ENCODE data around the gene ZBTB8OS.
"Not testable (repeated sequence)": the region's sequence is repeated elsewhere in the genome, so short reads cannot be mapped to it uniquely, and the experiment has no call there.

The ZBTB8OS gene

DNA sequence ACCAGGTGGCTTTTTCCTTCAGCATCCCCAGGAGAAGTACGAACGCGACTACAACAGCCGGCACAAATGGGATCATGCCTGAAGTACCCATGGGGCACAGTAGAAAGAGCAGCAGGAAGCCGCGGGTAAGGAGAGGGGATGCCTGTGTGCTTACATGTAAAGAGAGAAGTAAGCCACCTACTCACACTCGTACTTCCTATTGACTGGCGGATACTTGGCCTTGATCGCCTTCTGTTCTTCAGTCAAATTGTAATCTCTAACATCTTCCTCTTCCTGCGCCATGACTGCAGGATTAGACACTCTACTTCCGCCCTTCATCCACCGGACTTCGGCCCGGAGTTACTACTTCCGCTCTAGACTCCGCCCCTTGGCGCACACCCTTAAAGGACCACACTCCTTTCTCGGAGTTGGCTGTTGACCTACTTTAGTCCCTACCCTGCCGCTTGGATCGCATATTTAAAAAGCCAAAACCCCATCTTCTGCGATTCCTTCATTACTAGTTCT, at the start of gene ZBTB8OS:
Gene ZBTB8OS (minus strand): TSS at position 303 of the 504 bp plus-strand sequence. CDS start 21 bp downstream, at position 282.
- peak; percentile 88 for DNase-seq

GRCh38 chr1:32696996-32697395, 46.6 kb upstream of the ZBTB8OS start:
- DNase-seq = not testable (repeated sequence)

- DNase-seq = no peak
Observed at GRCh38 chr1:32696041-32696440, 45.7 kb upstream of the ZBTB8OS start.

GRCh38 chr1:32695098-32695904, 45.0 kb upstream of the ZBTB8OS start:
- DNase-seq = no peak

DNA sequence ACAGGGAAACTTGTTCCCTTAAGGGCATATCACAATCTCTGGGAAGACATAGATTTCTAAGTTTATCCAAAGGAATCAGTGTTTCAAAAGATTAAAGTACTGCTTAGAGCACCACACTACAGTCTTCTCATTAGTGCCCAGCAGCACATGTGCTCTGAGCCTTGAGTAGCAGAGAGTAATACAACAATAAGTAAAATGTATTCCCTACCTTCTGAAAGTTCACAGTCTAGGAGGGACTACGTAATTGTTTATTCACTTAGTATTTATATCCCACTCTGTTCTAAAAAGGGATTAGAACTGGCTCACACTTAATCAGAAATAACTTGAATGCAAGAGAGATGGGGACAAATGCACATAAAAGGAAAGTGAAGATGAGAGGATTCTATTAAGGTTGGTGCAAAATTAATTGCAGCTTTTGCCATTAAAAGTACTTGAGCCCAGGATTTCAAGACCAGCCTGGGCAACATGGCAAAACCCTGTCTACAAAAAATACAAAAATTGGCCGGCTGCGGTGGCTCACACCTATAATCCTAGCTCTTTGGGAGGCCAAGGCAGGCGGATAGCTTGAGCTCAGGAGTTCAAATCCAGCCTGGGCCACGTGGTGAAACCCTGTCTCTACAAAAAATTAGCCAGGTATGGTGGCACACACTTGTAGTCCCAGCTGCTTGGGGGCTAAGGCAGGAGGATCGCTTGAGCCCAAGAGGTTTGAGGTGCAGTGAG, 43.3 kb upstream of the ZBTB8OS start:
- DNase-seq = no peak

- no peak for DNase-seq
Observed at GRCh38 chr1:32686387-32686786, 36.0 kb upstream of the ZBTB8OS start.

DNA sequence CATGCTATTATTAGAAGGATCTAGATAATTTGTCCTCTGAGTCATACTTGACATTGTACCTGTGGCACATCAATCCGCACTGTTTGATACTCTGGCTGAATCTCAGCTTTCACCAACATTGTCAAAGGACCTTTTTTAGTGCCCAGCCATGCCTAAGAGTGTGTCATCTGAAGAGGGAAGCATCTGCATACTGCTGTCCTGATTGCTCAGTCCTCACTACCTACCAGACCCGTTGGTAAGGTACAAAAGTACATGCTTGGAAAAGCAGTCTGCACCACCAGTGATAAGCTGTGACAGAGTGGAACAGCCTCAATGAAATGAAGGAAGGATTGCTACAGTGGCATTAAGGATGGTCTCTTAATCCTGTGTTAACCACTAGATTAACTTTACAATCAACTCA, 35.1 kb upstream of the ZBTB8OS start:
- no peak for DNase-seq

DNA sequence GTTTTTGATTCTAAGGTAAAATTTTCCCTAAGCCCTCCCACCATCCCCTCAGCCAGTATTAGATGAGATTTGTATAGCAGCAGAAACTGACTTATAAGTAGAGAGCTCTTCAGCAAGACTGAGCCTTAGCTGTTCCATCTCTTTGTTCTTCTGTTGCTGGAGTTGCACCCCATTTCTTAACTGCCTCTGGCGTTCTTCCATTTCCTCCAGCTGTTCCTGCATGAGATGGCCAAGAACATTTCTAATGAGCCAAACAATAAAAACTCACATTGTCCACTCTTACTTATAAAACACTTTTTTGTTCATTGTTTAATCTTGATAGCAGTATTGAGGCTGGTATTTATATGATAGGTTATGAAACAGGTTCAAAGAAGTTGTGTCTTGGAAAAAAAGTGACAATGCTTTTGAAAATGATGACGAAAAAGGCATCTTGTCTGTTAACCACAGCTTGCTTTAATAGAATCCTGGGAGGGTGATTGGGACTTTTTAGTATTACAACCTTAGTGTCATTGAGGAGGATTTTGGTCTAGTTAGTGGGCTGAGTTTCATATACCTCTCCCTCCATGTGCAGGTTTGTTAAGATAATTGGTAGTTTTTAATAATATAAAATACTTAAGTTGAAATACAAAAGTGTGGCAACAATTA, 33.9 kb upstream of the ZBTB8OS start:
- no peak for DNase-seq

DNA sequence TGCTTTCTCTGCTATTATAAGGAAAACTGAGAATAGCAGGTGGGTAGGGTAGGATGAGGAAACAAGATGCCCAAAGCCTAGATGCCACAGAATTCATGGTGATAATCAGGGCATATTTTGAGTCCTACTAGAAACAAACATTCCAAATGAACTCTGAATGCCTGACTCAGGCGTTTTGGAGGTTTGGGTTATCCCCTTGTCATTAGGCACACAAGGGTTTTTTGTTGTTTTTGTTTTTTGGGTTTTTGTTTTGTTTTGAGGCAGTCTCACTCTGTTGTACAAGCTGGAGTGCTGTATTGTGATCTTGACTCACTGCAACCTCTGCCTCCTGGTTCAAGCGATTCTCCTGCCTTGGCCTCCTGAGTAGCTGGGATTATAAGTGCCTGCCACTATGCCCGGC, 33.0 kb upstream of the ZBTB8OS start:
- no peak for DNase-seq

DNA sequence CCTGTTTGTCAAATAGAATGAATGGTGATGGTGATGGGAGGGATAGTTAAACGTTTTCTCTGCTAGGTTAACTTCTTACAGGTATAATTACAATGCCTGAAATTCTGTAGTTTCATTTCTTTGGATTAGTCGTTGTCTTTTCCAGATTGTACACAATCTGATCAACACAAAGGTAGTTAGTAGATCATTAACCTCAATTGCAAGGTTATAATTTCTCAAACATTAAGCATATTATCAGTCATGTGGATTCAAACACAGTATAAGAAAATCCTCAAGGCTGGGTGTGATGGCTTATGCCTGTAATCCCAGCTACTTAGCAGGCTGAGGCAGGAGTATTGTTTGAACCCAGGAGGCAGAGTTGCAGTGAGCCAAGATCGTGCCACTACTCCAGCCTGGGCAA, 31.6 kb upstream of the ZBTB8OS start:
- DNase-seq = no peak

DNA sequence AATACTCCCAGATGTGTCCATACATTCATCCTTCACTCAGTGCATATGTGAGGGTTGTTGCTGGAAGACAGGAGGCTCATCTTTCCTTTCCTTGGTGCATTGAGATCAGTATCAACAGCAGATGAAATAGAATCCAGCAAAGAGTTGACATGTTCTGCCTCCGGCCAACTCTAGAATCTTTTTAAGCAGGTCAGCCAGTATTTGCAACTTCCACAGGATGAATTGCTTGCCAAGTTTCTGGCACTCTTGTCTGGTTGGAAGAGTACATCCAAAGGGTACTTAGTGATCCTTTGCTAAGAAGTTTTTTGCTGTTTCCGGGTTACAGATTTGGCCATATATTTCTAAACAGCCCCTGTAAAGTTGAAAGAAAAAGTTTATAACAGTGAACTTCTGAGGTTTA, 31.2 kb upstream of the ZBTB8OS start:
- DNase-seq = no peak

- no peak for DNase-seq
Observed at GRCh38 chr1:32680642-32681041, 30.3 kb upstream of the ZBTB8OS start.

- DNase-seq = not testable (repeated sequence)
Observed at GRCh38 chr1:32679993-32680392, 29.6 kb upstream of the ZBTB8OS start.

DNA sequence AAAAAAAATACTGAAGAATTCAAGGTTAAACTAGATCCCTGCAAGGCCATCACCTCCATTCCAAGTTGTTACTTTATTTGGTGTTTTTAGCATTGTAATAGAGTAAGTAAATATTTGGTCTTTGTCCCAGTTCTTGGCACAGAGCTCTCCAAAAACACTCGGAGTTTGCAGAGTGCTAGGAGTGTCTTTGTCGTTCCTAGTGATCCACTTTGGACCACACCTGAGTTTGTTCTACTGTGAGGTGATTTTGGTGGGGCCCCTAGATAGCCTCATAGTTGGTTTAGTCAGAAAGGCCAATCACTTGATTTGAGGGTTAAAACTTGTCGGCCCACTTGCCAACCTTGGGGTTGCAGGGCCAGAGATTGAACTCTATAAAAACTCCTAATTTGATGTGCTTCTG, 26.6 kb upstream of the ZBTB8OS start:
- no peak for DNase-seq

DNA sequence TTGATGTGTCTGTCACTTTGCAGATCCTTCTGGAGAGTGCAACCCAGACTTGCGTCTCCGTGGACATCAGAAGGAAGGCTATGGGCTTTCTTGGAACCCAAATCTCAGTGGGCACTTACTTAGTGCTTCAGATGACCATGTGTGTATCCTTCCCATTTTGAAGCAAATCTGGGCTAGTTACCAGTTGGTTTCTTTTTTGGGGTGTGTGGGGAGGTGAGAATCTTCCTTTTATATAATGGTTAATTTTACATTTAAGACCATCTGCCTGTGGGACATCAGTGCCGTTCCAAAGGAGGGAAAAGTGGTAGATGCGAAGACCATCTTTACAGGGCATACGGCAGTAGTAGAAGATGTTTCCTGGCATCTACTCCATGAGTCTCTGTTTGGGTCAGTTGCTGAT, 18.4 kb upstream of the ZBTB8OS start:
- DNase-seq = not testable (repeated sequence)

DNA sequence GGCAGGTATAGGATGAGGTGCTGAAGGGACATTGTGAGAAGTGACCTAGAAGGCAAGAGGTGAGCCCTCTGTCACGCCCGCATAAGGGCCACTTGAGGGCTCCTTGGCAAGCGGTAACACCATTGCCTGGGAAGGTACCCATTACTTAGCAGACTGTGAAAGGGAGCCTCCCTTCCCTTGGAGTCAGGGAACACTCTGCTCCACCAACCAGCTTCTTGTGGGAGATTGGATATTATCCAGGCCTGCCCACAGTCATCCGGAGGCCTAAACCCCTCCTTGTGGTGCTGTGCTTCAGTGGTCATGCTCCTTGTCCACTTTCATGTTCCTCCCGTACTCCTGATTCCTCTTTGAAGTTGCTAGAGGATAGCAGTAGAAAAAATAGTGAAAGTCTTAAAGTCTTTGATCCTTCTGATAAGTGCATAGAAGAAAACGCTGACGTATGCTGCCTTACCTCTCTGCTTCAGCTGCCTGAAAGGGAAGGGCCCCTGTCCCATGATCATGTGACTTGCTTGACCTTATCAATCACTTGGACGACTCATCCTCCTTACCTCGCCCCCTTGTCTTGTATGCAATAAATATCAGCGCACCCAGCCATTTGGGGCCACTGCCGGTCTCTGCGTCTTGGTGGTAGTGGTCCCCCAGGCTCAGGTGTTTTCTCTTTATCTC, 16.7 kb upstream of the ZBTB8OS start:
- no peak for DNase-seq

DNA sequence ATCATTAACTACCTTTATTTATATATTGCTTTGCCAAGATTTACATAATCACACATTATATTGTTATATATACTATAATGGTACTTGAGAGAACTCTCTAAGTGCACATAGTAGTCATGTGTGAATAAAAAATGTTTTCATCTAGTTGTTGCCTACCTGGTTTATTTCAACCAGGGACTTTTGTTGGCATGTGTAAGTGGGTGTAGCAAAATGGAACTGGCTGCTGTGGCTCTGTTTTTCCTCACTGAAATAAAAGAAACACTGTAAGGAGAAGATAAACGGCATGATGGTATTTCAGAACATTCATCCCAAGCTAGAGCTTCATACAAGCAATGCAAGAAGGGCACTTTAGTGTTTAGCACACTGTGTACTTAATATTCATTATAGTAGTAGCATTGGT, 15.6 kb upstream of the ZBTB8OS start:
- no peak for DNase-seq

DNA sequence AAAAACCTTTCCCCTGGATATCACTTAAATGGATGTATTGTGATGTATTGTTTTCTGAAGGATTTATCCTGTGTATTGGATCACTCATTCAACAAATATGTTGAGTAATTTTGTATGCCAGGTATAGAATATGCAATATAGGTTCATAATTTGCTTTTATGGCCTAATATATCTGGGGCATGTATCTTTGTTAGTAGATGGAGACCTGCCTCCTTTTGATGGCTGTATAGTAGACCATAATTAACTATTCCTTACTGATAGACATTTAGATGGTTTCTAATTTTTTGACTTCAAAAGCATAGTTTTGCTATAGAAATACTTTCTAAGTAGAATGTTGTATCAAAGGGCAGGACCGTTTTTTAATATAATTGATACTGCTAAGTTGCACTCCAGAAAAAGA, 9.2 kb upstream of the ZBTB8OS start:
- DNase-seq = no peak

DNA sequence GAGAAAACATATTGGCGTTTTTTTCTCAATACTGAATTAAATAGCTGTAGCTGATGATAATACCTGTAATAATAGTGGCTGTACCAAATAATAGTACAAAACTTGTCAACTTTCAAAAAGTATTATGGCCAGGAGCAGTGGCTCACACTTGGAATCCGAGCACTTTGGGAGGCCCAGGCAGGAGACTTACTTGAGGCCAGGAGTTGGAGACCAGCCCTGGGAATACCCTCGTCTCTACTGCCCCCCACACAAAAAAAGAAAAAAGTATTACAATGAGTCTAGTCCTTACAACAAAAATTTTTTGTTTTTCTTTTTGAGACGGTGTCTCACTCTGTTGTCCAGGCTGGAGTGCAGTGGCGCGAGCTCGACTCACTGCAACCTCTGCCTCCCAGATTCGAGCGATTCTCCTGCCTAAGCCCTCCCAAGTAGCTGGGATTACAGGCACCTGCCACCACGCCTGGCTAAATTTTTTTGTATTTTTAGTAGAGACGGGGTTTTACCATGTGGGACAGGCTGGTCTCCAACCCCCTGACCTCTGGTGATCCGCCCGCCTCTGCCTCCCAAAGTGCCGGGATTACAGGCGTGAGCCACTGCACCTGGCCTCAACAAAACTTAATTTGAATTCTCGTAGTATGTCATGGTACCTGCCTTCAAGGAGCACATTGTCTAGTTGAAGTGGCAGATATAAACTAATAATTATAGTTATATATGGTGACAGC, 2.1 kb upstream of the ZBTB8OS start:
- DNase-seq = no peak

DNA sequence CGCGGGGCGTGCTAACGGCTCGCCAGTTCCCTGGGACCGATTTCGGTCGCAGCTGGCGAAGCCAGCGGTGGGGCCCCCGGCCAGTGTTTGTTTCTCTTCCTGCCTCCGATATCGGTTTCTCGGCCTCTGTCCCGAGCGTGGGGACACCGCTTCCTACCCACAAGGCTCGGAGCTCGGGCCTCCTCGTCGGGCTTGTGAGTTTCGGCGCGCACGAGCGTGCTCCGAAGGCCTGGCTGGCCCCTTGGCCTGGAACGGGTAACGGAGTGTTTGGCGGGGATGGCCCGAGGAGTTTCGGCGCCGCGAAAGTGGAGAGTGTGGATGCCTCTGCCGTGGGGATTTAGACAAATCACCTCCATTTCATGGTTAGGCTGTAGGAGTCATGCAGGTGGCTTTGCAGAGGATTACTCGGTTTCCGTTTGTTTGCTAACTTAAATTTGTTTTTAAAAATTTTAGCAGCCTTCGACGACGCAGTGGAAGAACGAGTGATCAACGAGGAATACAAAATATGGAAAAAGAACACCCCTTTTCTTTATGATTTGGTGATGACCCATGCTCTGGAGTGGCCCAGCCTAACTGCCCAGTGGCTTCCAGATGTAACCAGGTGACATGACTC, 1.2 kb upstream of the ZBTB8OS start:
- DNase-seq = no peak

DNA sequence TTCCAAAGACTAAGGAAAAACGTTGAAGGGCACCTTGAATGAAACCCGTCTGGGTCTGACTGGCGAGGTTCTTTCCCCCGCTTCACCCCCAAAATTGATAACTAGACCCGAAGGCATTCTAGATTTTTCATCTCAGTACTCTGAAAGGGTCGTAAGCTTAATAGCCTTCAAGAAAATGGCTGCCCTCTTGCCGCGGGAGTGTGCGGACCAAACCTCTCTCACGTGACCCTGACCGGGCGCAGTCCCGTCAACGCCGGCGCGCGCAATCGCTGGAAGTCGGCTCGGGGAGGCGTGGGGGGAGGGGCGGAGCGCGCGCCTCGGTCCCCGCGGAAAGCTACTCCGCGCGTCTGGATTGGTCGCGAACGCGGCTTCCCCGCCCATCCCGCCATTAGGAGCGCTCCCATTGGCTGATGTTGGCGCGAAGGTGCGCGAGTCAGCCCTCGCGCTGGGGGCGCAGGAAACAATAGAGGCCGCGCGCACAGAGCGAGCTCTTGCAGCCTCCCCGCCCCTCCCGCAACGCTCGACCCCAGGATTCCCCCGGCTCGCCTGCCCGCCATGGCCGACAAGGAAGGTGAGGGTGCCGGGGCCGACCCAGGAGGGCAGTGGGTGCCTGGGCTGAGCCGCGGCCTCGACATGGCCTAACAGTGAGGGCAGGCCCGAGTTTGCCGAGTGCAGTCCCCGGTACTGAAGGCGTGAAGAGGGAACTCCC, 556 bp upstream of the ZBTB8OS start, which contains the start of gene RBBP4:
Gene RBBP4 (plus strand): TSS at position 457 of the 709 bp plus-strand sequence. CDS start 99 bp downstream, at position 556.
- peak; percentile 87 for DNase-seq
